Keratinocyte (primary cell): ENCODE data around the gene KIAA0825. TPM values are rescaled to one million over a fixed set of nuclear protein-coding genes. Genes with fewer than 3 reads are reported as not detected.
"Not testable (repeated sequence)": the region's sequence is repeated elsewhere in the genome, so short reads cannot be mapped to it uniquely, and the experiment has no call there.

Source experiments
- DNase-seq: peaks from one replicate; pipeline ENCODE4 v3.0.0-alpha.2; 2011; ENCODE audit warnings: low read depth, missing footprints, low spot score
- FAIRE-seq: peaks from 2 replicates; lab custom pipeline; 2011; peaks lifted over from hg19 to GRCh38; lab: Jason Lieb, UNC
- H2AFZ ChIP-seq: 2 replicates; pipeline ENCODE4 v1.6.0; 2012; ENCODE audit warnings: low read length, control low read depth, inconsistent platforms; ENCODE audit not compliant: control insufficient read depth
- H3K27ac ChIP-seq: 2 replicates; pipeline ENCODE4 v1.5.1; 2011; ENCODE audit warnings: low read length; ENCODE audit not compliant: control insufficient read depth, insufficient read depth
- H3K27me3 ChIP-seq: 3 replicates; pipeline ENCODE4 v1.6.0; 2011; ENCODE audit warnings: low read length; ENCODE audit not compliant: control insufficient read depth, insufficient read depth; ENCODE audit errors: extremely low read depth
- H3K36me3 ChIP-seq, 2 experiments: 2 replicates in 1 of 2; 3 replicates in 1 of 2; pipeline ENCODE4 v1.5.1; 2011; ENCODE audit warnings: low read length in 2 of 2, mild to moderate bottlenecking in 1 of 2; ENCODE audit not compliant: control insufficient read depth in 2 of 2, insufficient read depth in 2 of 2; ENCODE audit errors: extremely low read depth in 1 of 2
- H3K4me1 ChIP-seq: 3 replicates; pipeline ENCODE4 v1.5.1; 2011; ENCODE audit warnings: low read length; ENCODE audit not compliant: control insufficient read depth, insufficient read depth; ENCODE audit errors: extremely low read depth
- H3K4me2 ChIP-seq: 3 replicates; pipeline ENCODE4 v1.6.0; 2011; ENCODE audit warnings: low read depth, low read length; ENCODE audit not compliant: control insufficient read depth, insufficient read depth; ENCODE audit errors: extremely low read depth
- H3K4me3 ChIP-seq, 3 experiments: fragments of 200-600 bp in 1 of 3; sonication (generic) in 1 of 3; 2 replicates in 2 of 3; 3 replicates in 1 of 3; pipeline ENCODE4 v1.5.1; 2011 to 2016; ENCODE audit warnings: low read length in 3 of 3, mild to moderate bottlenecking in 3 of 3, control low read depth in 2 of 3, inconsistent platforms in 1 of 3, low read depth in 1 of 3, mixed read lengths in 1 of 3, mixed run types in 1 of 3, moderate library complexity in 1 of 3; ENCODE audit not compliant: control insufficient read depth in 2 of 3, insufficient read depth in 2 of 3; ENCODE audit errors: extremely low read depth in 1 of 3
- H3K79me2 ChIP-seq: 2 replicates; pipeline ENCODE4 v1.6.0; 2012; ENCODE audit warnings: low read length; ENCODE audit not compliant: control insufficient read depth, insufficient read depth
- H3K9ac ChIP-seq: 3 replicates; pipeline ENCODE4 v1.6.0; 2011; ENCODE audit warnings: low read length; ENCODE audit not compliant: control insufficient read depth, insufficient read depth; ENCODE audit errors: extremely low read depth
- H3K9me1 ChIP-seq: 3 replicates; pipeline ENCODE4 v1.6.0; 2011; ENCODE audit warnings: low read length; ENCODE audit not compliant: control insufficient read depth, insufficient read depth; ENCODE audit errors: extremely low read depth
- H3K9me3 ChIP-seq: 2 replicates; pipeline ENCODE4 v1.5.1; 2012; ENCODE audit warnings: low read depth, low read length; ENCODE audit not compliant: control insufficient read depth
- H4K20me1 ChIP-seq: 3 replicates; pipeline ENCODE4 v1.6.0; 2011; ENCODE audit warnings: low read length; ENCODE audit not compliant: control insufficient read depth, insufficient read depth; ENCODE audit errors: extremely low read depth
- EZH2 ChIP-seq: IDR thresholded peaks from one replicate; pipeline ENCODE4 v1.6.1; 2012; ENCODE audit warnings: inconsistent platforms, mild to moderate bottlenecking, low read length, moderate library complexity
- dilution Hi-C: fragments of 300-500 bp; cut with MboI; formaldehyde crosslinking; loops from one replicate; pipeline ENCODE4 v1.7.0; 2020; ENCODE audit warnings: low sequenced_read_pairs; ENCODE audit not compliant: extremely low pct_ligation_motif_present
- polyA plus RNA-seq, 5 experiments: library from polyadenylated mRNA; depleted of rRNA in 3 of 5; stranded (reverse) in 3 of 5; stranded (forward) in 1 of 5; unstranded in 1 of 5; fragments of >200 nt; gene quantifications; 1 replicate in 1 of 5; 2 replicates in 3 of 5; 3 replicates in 1 of 5; pipeline versions ENCODE4 v1.2.1 to v1.2.3, GENCODE V29; 2011 to 2012; ENCODE audit warnings: missing spikeins in 2 of 5, low read depth in 1 of 5, low replicate concordance in 1 of 5
- TF ChIP-seq, protein P1 (sequence below), 3 experiments: IDR thresholded peaks in 1 of 3; conservative IDR thresholded peaks in 1 of 3; optimal IDR thresholded peaks in 1 of 3; 2 replicates in 2 of 3; 3 replicates in 1 of 3; pipeline versions ENCODE3 to v1.5.1; 2011; ENCODE audit warnings: low read length in 3 of 3, mild to moderate bottlenecking in 3 of 3, moderate library complexity in 2 of 3, control low read depth in 1 of 3, inconsistent platforms in 1 of 3; ENCODE audit not compliant: insufficient read depth in 2 of 3; ENCODE audit errors: extremely low read depth in 1 of 3

KIAA0825 gene
- polyA plus RNA-seq, 1 donor (not counting 4 experiments of a cell fraction or from before 2014, with no cell fraction given) = 1.2 TPM

DNA sequence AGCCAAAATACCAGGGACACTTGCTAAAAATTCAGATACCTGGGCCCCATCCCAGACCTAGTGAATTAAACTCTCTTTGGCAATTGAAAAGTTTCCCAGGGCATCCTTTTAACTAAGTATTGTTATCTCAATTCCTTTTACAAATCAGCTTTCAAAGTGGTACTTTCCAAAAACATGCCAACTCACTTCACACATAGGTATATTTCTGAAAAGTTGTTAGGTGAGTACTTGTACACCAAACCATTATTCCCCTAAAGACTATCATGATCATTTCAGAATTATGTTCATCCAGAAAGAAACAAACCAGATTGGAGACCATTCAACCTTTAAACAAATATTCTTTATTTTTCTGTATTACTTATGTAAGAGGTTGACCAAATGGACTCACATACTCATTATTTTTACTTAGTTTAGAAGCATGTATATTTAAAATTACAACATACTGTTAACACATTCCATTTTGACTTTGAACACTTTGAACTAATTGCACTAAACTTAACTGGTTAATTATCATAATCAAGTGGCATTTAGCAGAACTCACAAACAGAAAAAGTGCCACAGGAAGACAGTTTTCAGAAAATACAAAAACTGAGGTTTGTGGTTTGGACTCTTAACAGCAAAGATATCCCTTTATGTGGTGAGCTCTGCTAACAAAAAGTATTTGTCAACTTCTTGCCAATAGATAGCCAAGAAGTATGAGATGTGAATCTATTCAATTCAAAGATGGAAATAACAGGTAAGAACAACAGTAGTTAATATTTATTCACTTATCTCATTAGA, 40.7 kb downstream of the KIAA0825 start:
- Histone ChIP-seq H3K9me3 (no peaks in the 10 kb centered on the region), H3K36me3 (no peaks in the 10 kb centered on the region), H3K4me3 (no peak overlapping the region), H3K9ac (no peak overlapping the region), H3K27ac (no peak overlapping the region), H3K4me2 (no peak overlapping the region), H3K9me1 (no peaks in the 10 kb centered on the region), H4K20me1 (no peaks in the 10 kb centered on the region), H3K27me3 (no peaks in the 10 kb centered on the region), H2AFZ (no peak overlapping the region), H3K79me2 (no peaks in the 10 kb centered on the region), H3K4me1 (peaks cover 20% of the 10 kb centered on the region)
- dilution Hi-C loops = no loop called here
- no peak for TF ChIP-seq EZH2
- TF ChIP-seq, protein P1, sequence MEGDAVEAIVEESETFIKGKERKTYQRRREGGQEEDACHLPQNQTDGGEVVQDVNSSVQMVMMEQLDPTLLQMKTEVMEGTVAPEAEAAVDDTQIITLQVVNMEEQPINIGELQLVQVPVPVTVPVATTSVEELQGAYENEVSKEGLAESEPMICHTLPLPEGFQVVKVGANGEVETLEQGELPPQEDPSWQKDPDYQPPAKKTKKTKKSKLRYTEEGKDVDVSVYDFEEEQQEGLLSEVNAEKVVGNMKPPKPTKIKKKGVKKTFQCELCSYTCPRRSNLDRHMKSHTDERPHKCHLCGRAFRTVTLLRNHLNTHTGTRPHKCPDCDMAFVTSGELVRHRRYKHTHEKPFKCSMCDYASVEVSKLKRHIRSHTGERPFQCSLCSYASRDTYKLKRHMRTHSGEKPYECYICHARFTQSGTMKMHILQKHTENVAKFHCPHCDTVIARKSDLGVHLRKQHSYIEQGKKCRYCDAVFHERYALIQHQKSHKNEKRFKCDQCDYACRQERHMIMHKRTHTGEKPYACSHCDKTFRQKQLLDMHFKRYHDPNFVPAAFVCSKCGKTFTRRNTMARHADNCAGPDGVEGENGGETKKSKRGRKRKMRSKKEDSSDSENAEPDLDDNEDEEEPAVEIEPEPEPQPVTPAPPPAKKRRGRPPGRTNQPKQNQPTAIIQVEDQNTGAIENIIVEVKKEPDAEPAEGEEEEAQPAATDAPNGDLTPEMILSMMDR (optimal IDR thresholded peaks at IDR 0.05 in 1 of 3, IDR thresholded peaks at IDR 0.05 in 1 of 3, conservative IDR thresholded peaks at IDR 0.05 in 1 of 3; ENCODE audit: extremely low read depth in 1 of 3, insufficient read depth in 2 of 3, low read length in 3 of 3) = no peak
- no peak for FAIRE-seq
- DNase-seq = no peak

DNA sequence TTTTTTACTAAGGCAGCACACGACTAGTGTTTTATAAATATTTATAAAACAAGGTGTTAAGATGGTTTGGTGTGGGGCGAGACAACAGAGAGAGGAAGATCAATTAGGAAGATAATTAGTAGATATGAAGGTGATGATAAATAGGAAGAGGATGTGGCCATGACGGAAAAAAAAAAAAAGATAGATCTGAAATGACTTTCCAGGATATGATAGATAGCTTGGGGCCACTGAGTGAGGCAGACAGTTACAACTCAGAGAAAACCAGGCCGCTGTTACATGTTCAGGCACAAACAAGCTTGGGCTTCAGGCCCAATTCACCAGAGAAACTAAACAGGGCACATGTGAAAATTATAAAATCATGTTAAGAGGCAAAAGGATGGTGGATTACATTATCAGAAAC, 43.2 kb downstream of the KIAA0825 start:
- no peak for DNase-seq
- Histone ChIP-seq H4K20me1 (no peaks in the 10 kb centered on the region), H3K4me1 (peaks cover 11% of the 10 kb centered on the region), H3K9ac (no peak overlapping the region), H3K9me3 (no peaks in the 10 kb centered on the region), H2AFZ (peak overlapping the region; percentile 81), H3K27ac (no peak overlapping the region), H3K4me2 (peak overlapping the region; percentile 55), H3K9me1 (no peaks in the 10 kb centered on the region), H3K4me3 (peak overlapping the region in 1 of 3 experiments; percentile 27), H3K27me3 (no peaks in the 10 kb centered on the region), H3K79me2 (no peaks in the 10 kb centered on the region), H3K36me3 (no peaks in the 10 kb centered on the region)
- dilution Hi-C loops = no loop called here
- no peak for TF ChIP-seq EZH2
- TF ChIP-seq, protein P1 (optimal IDR thresholded peaks at IDR 0.05 in 1 of 3, IDR thresholded peaks at IDR 0.05 in 1 of 3, conservative IDR thresholded peaks at IDR 0.05 in 1 of 3; ENCODE audit: extremely low read depth in 1 of 3, insufficient read depth in 2 of 3, low read length in 3 of 3) = no peak
- peak; percentile 41 for FAIRE-seq

DNA sequence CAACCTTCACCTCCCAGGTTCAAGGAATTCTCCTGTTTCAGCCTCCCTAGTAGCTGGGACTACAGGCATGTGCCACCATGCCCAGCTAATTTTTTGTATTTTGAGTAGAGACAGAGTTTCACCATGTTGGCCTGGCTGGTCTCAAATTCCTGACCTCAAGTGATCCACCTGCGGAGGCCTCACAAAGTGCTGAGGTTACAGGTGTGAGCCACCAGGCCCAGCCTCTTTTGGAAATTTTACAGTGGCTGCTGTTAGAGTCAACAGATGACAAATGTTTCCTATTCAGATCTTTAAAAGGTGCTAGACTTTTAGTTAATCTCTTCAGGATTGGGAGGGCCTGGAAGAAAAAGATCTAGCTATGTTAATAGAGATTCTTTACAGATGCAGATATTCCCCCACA, 45.1 kb downstream of the KIAA0825 start:
- FAIRE-seq, H3K9me1 ChIP-seq, H2AFZ ChIP-seq, H3K36me3 ChIP-seq, dilution Hi-C loops, DNase-seq, H3K9me3 ChIP-seq, H3K9ac ChIP-seq, H3K27ac ChIP-seq, H3K4me2 ChIP-seq, H4K20me1 ChIP-seq, H3K4me3 ChIP-seq, H3K27me3 ChIP-seq, H3K79me2 ChIP-seq: not testable (repeated sequence)
- H3K4me1 ChIP-seq = peaks cover 11% of the 10 kb centered on the region
